ENCODE measurements around the gene KLF7. TPM values are rescaled to one million over a fixed set of nuclear protein-coding genes. Genes with fewer than 3 reads are reported as not detected.

KLF7 gene
- polyA plus RNA-seq, 3 donors = 9.4 to 40.7 (median 10.3) TPM

- Histone ChIP-seq H3K27me3 (ENCODE audit: control insufficient read depth in 2 of 2, insufficient read depth in 2 of 2, low read length in 2 of 2) (no peaks in the 10 kb centered on the region), H3K36me3 (replicated peaks in 1 of 2; ENCODE audit: control insufficient read depth in 1 of 2, insufficient read depth in 2 of 2, low read length in 2 of 2) (no peaks in the 10 kb centered on the region), H3K4me2 (replicated peaks; ENCODE audit: extremely low read depth, low read length, poor library complexity, severe bottlenecking) (no peak overlapping the region), H3K27ac (ENCODE audit: low read depth in 1 of 2, low read length in 2 of 2) (peak overlapping the region in 1 of 2 donors; percentile 54), H3K9me3 (replicated peaks in 1 of 2; ENCODE audit: control insufficient read depth in 1 of 2, insufficient read depth in 1 of 2, low read length in 2 of 2) (no peaks in the 10 kb centered on the region), H3K4me3 (replicated peaks in 1 of 3; ENCODE audit: low read depth in 2 of 3, low read length in 3 of 3) (no peak overlapping the region), H3K4me1 (ENCODE audit: control insufficient read depth in 1 of 2, insufficient read depth in 2 of 2, low read length in 2 of 2) (peaks cover 65 to 90% of the 10 kb centered on the region in 2 donors), H2AFZ (ENCODE audit: insufficient read depth, low read depth, low read length, poor library complexity, severe bottlenecking) (no peak overlapping the region), H3K9ac (ENCODE audit: insufficient read depth, low read length, poor library complexity, severe bottlenecking) (no peak overlapping the region), H3K79me2 (ENCODE audit: insufficient read depth, low read length) (peaks cover 96% of the 10 kb centered on the region), H4K20me1 (ENCODE audit: insufficient read depth, low read length) (peaks cover 75% of the 10 kb centered on the region)
- Mint-ChIP-seq H3K4me3 (no peak overlapping the region), H3K27ac (peak overlapping the region in 3 of 7 donors; percentile 0 to 30 (median 5)), H3K27me3 (ENCODE audit: low read depth in 3 of 3) (no peaks in the 10 kb centered on the region), H3K9me3 (no peaks in the 10 kb centered on the region), H3K4me1 (peaks cover 81% of the 10 kb centered on the region), H3K36me3 (peaks cover 12 to 25% of the 10 kb centered on the region in 2 donors)
- no CpG with 5 or more reads among the region's 2 CpGs for WGBS (ENCODE audit: insufficient coverage)
- no peak for DNase-seq
- intact Hi-C loops (cut with micrococcal nuclease) = loop anchor here in 1 of 2 donors (5.0 to 10.0 kb wide), 2 partner anchors 36 to 344 kb away; partner anchors contain the start of gene KLF7
- TF ChIP-seq CTCF (IDR thresholded peaks at IDR 0.05) = no peak
Measured at GRCh38 chr2:207130958-207131521, 34.7 kb downstream of the KLF7 start.

GRCh38 chr2:207129821-207130220 is 35.9 kb downstream of the KLF7 start:
- peaks cover 99% of the 10 kb centered on the region for H3K79me2 ChIP-seq (ENCODE audit: insufficient read depth, low read length)
- H3K27ac ChIP-seq (ENCODE audit: low read depth in 1 of 2, low read length in 2 of 2) = peak overlapping the region in 1 of 2 donors; percentile 77
- no peaks in the 10 kb centered on the region for H3K27me3 ChIP-seq (ENCODE audit: control insufficient read depth in 2 of 2, insufficient read depth in 2 of 2, low read length in 2 of 2)
- H3K4me3 ChIP-seq (replicated peaks in 1 of 3; ENCODE audit: low read depth in 2 of 3, low read length in 3 of 3) = no peak overlapping the region
- no peak for DNase-seq
- peaks cover 19 to 24% of the 10 kb centered on the region in 2 donors for H3K36me3 Mint-ChIP-seq
- no peak for TF ChIP-seq CTCF (IDR thresholded peaks at IDR 0.05)
- no peak overlapping the region for H3K9ac ChIP-seq (ENCODE audit: insufficient read depth, low read length, poor library complexity, severe bottlenecking)
- no peaks in the 10 kb centered on the region for H3K27me3 Mint-ChIP-seq (ENCODE audit: low read depth in 3 of 3)
- no peak overlapping the region for H3K4me3 Mint-ChIP-seq
- H3K4me2 ChIP-seq (replicated peaks; ENCODE audit: extremely low read depth, low read length, poor library complexity, severe bottlenecking) = no peak overlapping the region
- H3K4me1 Mint-ChIP-seq = peaks cover 70% of the 10 kb centered on the region
- H2AFZ ChIP-seq (ENCODE audit: insufficient read depth, low read depth, low read length, poor library complexity, severe bottlenecking) = no peak overlapping the region
- intact Hi-C loops (cut with micrococcal nuclease) = loop anchor here in 1 of 2 donors (5.0 to 10.0 kb wide), 2 partner anchors 37 to 345 kb away; partner anchors contain the start of gene KLF7
- H3K27ac Mint-ChIP-seq = peak overlapping the region in 4 of 7 donors; percentile 2 to 91 (median 42)
- no peaks in the 10 kb centered on the region for H3K9me3 Mint-ChIP-seq
- H4K20me1 ChIP-seq (ENCODE audit: insufficient read depth, low read length) = peaks cover 81% of the 10 kb centered on the region
- H3K4me1 ChIP-seq (ENCODE audit: control insufficient read depth in 1 of 2, insufficient read depth in 2 of 2, low read length in 2 of 2) = peaks cover 53 to 78% of the 10 kb centered on the region in 2 donors
- 78% methylated on average over 4 of the region's 4 CpGs for WGBS (ENCODE audit: insufficient coverage)
- peaks cover 0 to 2% of the 10 kb centered on the region in 2 donors for H3K36me3 ChIP-seq (replicated peaks in 1 of 2; ENCODE audit: control insufficient read depth in 1 of 2, insufficient read depth in 2 of 2, low read length in 2 of 2)
- H3K9me3 ChIP-seq (replicated peaks in 1 of 2; ENCODE audit: control insufficient read depth in 1 of 2, insufficient read depth in 1 of 2, low read length in 2 of 2) = no peaks in the 10 kb centered on the region

Measured in CD14-positive monocyte (primary cell).